Stomach (tissue), 4 donors: ENCODE measurements around the gene GPC6.

Experiments
- EP300 ChIP-seq: sonication (generic); formaldehyde crosslinking; IDR thresholded peaks from one replicate; pipeline ENCODE4 v1.6.1; 2017; ENCODE audit warnings: antibody characterized with exemption
- POLR2A ChIP-seq, 4 donors: fragments of 450-650 bp; IDR thresholded peaks; one replicate each; pipeline ENCODE4 v1.6.1; 2016; ENCODE audit warnings: antibody characterized with exemption in 4 of 4, control low read depth in 2 of 4, mild to moderate bottlenecking in 1 of 4, moderate library complexity in 1 of 4
- POLR2AphosphoS5 ChIP-seq, 3 donors: sonication (generic); formaldehyde crosslinking; IDR thresholded peaks; one replicate each; pipeline ENCODE4 v1.6.1; 2016; ENCODE audit warnings: antibody characterized with exemption in 3 of 3
- TF ChIP-seq, protein P1 (sequence below), 7 experiments: fragments of 450-650 bp in 4 of 7; fragments of 200-600 bp in 3 of 7; sonication (generic) in 3 of 7; IDR thresholded peaks; one replicate each; pipeline ENCODE4 v1.5.1; 2016 to 2019; ENCODE audit warnings: antibody characterized with exemption in 7 of 7, control low read depth in 2 of 7, mild to moderate bottlenecking in 1 of 7

DNA sequence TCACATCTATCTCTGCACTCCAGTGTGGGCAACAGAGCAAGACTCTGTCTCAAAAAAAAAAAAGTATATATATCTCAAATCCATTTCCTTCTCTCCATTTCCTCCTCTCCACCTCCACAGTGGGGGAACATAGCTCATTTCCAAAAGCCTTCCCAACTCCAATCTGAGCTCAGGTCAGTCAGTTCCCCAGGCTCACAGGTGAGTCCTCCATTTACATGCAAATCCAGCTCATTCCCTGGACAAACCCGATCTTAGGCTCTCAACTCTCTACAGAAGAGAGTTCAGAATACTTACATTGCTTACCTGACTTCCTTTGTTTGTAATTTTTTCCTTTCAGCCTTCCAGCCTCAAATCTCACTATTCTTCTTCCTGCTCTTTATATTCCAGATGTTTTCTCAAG, 518.3 kb downstream of the GPC6 start:
- TF ChIP-seq, protein P1, sequence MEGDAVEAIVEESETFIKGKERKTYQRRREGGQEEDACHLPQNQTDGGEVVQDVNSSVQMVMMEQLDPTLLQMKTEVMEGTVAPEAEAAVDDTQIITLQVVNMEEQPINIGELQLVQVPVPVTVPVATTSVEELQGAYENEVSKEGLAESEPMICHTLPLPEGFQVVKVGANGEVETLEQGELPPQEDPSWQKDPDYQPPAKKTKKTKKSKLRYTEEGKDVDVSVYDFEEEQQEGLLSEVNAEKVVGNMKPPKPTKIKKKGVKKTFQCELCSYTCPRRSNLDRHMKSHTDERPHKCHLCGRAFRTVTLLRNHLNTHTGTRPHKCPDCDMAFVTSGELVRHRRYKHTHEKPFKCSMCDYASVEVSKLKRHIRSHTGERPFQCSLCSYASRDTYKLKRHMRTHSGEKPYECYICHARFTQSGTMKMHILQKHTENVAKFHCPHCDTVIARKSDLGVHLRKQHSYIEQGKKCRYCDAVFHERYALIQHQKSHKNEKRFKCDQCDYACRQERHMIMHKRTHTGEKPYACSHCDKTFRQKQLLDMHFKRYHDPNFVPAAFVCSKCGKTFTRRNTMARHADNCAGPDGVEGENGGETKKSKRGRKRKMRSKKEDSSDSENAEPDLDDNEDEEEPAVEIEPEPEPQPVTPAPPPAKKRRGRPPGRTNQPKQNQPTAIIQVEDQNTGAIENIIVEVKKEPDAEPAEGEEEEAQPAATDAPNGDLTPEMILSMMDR (IDR thresholded peaks at IDR 0.05), result no peak
- no peak for TF ChIP-seq POLR2A (IDR thresholded peaks at IDR 0.05)
- no peak for TF ChIP-seq EP300
- no peak for TF ChIP-seq POLR2AphosphoS5 (IDR thresholded peaks at IDR 0.05)
